Activated T-cell treated with anti-CD3 and anti-CD28 coated beads, Interleukin-2, amount 50 U/mL, for 72 hours (primary cell): ENCODE measurements around the gene TEDC1. TPM values are rescaled to one million over a fixed set of nuclear protein-coding genes. Genes with fewer than 3 reads are reported as not detected.

Experiments
- ATAC-seq, 2 donors: fragments of 150-1000 bp; cut with Tn5 transposase; replicated peaks in 1 of 2; 2 replicates each; pipeline ENCODE4 v1.10.0; 2021; ENCODE audit warnings: moderate library complexity in 2 of 2, mild to moderate bottlenecking in 1 of 2
- DNase-seq, 2 donors: peaks; one replicate each; pipeline ENCODE4 v3.0.0; 2021 to 2022; ENCODE audit warnings: mixed read lengths in 1 of 2
- H3K27ac Mint-ChIP-seq: one replicate; pipeline ENCODE4 v1.8.0; 2022; ENCODE audit warnings: mild to moderate bottlenecking, moderate library complexity, mixed read lengths
- H3K27me3 Mint-ChIP-seq: one replicate; pipeline ENCODE4 v1.8.0; 2022; ENCODE audit warnings: low read depth, mixed read lengths
- H3K36me3 Mint-ChIP-seq, 2 donors: one replicate each; pipeline ENCODE4 v1.8.0; 2022; ENCODE audit warnings: mixed read lengths in 2 of 2, mild to moderate bottlenecking in 1 of 2; ENCODE audit not compliant: insufficient read depth in 2 of 2
- H3K4me1 Mint-ChIP-seq: one replicate; pipeline ENCODE4 v1.8.0; 2022; ENCODE audit warnings: low read depth, mixed read lengths
- H3K4me3 Mint-ChIP-seq, 2 donors: one replicate each; pipeline ENCODE4 v1.8.0; 2022; ENCODE audit warnings: mild to moderate bottlenecking in 2 of 2, mixed read lengths in 2 of 2, moderate library complexity in 2 of 2
- H3K9me3 Mint-ChIP-seq, 2 donors: one replicate each; pipeline ENCODE4 v1.8.0; 2022; ENCODE audit warnings: mixed read lengths in 2 of 2
- total RNA-seq, 2 donors: library from RNA; stranded (reverse); gene quantifications; one replicate each; pipeline ENCODE4 v1.2.3, GENCODE V29; 2022

Gene TEDC1
- total RNA-seq, 2 donors from 2014 or later = 33.0 to 36.9 TPM

DNA sequence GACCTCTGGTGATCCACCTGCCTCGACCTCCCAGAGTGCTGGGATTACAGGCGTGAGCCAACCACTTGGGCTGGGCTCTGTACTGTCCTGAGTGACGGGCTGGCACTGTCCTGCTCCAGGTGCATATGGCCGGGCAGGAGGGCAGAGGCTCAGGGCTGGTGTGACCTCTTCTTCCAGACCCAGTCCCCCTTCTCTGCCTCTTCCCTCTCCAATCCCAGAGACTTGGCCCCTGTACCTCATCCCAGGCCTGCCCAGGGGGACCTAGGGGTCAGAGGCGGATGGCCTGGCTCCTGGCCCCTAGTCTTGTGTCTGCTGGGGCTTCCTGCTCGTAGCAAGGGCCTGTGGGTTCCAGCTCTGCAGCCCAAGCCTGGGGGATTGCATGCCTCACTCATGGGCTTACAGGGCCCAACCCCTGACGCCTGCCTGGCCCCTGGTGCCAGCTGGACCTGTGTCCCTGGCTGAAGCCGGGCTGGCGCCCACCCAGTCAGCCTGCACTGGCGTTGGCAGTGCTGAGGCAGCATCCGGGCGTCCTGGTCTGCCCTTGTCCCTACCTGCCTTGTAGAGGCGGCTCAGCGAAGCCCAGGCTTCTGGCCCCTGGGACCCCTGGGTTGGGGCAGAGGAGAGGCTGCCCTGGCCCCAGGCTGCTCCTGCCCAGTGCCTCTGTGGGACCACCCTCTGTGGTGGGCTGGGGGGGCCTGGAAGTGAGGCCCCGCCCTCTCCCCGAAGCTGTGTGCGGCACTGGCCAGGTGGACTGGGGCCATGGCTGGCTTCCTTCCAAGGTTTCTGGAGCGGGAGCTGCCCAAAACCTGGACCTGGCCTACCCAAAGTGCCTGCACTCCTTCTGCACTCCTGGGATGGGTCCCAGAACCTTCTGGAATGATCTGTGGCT, 4.3 kb downstream of the TEDC1 start:
- Mint-ChIP-seq H3K27me3 (no peaks in the 10 kb centered on the region), H3K36me3 (peaks cover 0 to 5% of the 10 kb centered on the region in 2 donors), H3K4me1 (peaks cover 7% of the 10 kb centered on the region), H3K9me3 (no peaks in the 10 kb centered on the region), H3K4me3 (no peak overlapping the region), H3K27ac (no peak overlapping the region)
- DNase-seq = peak in 1 of 2 donors; percentile 4
- ATAC-seq = no peak

DNA sequence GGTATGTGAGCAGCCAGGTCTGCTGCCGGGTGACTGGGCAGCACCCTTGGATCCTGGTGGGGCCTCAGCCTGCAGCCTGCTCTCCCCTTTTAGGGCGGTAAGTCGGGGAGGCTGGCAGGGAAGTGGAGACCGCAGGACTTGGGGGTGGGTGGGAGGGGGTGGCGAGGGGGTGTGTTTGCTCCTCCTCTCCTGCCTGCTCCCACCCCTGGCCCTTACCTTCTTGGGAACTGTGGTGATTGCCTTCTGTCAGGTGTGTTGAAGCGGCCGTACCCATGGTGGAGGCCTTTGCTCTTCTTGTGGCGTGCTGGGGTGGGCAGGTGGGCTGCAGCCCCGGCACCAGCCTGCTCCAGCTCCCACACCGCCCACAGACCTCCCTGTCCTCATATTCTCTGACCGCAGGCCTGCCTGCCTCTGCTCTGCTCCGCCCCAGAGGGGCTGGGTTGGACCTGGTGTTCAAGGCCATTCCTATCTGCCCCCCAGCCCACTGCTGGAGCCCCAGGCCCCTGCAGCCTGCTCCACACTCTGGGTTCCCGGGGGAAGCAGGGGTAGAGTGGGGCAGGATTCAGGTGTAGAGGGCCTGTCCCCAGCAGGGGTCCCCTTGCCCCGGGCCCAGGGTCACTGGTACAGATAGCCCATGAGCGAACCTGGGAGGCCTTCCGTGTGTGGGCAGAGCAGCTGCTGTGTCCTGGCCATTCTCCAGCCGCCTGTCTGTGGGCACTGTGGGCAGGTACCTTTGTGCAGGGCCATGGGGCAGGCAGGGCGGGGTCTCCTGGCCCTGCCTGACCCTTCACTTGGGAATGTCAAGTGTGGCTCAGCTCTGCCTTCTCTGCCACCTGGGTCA, 5.2 kb downstream of the TEDC1 start:
- Mint-ChIP-seq H3K27ac (no peak overlapping the region), H3K4me3 (no peak overlapping the region), H3K27me3 (no peaks in the 10 kb centered on the region), H3K4me1 (peaks cover 7% of the 10 kb centered on the region), H3K36me3 (peaks cover 0 to 5% of the 10 kb centered on the region in 2 donors), H3K9me3 (no peaks in the 10 kb centered on the region)
- no peak for DNase-seq
- no peak for ATAC-seq

DNA sequence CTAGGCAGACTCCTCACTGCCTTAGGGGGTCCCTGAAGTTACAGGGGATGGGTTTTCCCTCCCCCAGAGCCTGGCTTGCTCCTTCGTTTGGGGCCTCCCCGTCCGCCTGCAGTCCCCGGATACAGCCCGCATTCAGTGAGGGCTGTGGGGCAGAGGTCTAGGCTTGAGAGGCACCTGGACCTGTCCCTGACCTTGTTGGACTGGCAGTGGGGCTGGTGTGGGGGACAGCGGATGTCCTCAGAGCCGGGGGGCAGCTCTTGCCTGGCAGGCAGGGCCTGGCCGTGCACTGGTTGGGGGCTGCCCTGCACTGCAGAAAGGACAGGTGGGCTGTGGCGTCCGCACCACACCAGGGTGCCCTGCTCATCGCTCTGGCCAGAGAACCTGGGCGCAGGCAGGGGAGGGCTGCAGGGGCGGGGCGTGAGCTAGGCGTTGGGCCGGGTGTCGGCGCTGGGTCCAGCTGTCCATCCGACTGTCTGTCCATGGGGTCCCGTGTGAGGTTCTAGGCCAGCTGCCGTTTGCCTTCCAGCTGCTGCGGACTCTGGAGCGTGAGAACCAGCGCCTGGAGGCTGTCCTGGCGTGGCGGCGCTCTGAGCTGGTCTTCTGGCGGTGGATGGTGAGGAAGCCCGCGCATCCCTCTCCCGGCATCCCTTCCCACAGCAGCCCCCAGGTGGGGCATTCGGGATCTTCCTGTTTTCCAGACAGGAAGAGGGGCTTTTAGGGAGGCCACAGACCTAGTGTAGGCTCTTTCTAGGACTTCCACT, 6.0 kb downstream of the TEDC1 start:
- peaks cover 2% of the 10 kb centered on the region for H3K4me1 Mint-ChIP-seq
- no peaks in the 10 kb centered on the region for H3K9me3 Mint-ChIP-seq
- H3K27me3 Mint-ChIP-seq = no peaks in the 10 kb centered on the region
- no peak for ATAC-seq
- no peak overlapping the region for H3K4me3 Mint-ChIP-seq
- H3K27ac Mint-ChIP-seq = no peak overlapping the region
- no peak for DNase-seq
- H3K36me3 Mint-ChIP-seq = peaks cover 0 to 4% of the 10 kb centered on the region in 2 donors

DNA sequence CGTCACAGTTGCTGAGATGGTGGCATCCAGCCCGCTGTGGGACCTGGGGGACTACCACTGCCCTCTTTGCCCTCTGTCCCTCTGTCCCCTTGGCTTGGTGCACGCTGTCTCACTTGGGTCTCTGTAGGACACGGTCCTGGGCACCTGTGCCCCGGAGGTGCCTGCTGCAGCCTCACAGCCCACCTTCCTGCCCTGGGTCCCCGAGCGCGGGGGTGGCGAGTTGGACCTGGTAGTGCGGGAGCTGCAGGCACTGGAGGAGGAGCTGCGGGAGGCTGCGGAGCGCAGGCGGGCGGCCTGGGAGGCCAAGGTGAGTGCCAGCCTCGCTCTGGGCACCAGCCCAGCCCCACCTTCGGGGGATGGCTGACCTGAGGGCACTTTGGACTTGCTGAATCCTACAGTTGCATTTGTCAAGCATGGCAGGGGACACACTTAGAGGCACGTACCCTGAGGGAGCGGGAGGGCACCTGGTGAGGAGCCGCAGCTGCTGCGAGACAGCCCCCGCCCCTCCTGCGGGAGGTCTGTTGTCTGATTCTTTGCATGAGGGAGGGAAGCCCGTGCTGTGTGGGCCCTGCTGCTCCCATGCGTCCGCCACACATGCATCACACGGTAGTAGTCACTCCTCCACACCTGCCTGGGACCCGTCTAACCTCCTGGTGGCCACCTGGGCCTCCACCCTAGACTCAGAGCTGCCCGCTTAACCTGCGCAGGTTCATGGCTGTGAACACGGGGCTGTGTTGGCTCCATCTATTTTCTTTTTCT, 6.8 kb downstream of the TEDC1 start:
- no peak overlapping the region for H3K4me3 Mint-ChIP-seq
- no peak overlapping the region for H3K27ac Mint-ChIP-seq
- peaks cover 0 to 4% of the 10 kb centered on the region in 2 donors for H3K36me3 Mint-ChIP-seq
- ATAC-seq = no peak
- H3K27me3 Mint-ChIP-seq = no peaks in the 10 kb centered on the region
- no peak for DNase-seq
- no peaks in the 10 kb centered on the region for H3K4me1 Mint-ChIP-seq
- H3K9me3 Mint-ChIP-seq = no peaks in the 10 kb centered on the region

DNA sequence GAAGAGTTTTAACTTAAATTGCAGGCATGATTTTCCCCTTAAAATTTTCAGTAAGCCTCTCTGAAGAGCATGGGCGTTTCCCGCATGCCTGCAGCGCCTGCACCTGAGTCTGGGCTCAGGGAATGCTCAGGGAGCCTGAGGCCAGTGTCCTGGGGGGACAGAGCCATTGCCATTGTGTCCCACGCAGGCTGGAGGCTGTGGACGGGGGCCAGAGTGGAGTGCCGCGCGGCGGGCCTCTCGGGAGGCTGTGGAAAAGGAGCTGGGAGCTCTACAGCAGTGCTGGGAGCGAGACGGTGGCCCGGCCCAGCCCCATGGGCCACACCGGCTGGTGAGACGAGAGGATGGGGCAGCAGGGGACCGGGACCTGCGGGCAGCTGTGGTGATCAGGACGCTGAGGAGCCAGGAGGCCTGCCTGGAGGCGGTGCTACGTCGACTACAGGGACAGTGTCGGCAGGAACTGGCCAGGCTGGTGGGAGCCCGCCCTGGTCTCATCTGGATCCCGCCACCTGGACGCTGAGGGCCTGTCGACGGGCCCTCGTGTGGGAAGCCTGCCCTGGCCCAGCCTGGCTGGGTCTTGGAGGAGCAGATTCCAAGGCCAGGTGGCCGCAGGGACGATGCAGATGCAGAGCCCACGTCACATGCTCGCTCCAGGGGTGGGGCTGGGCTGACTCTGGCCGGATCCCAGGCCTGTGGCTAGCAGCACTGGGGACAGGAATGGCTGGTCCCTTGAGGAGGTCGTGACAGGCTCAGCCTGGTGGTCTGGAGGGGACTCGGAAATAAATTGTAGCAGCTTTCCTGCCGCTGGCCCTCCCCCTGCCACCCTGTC, 7.6 kb downstream of the TEDC1 start:
- no peak overlapping the region for H3K4me3 Mint-ChIP-seq
- no peaks in the 10 kb centered on the region for H3K27me3 Mint-ChIP-seq
- H3K27ac Mint-ChIP-seq = no peak overlapping the region
- DNase-seq = no peak
- ATAC-seq = no peak
- no peaks in the 10 kb centered on the region for H3K9me3 Mint-ChIP-seq
- H3K36me3 Mint-ChIP-seq = peaks cover 0 to 4% of the 10 kb centered on the region in 2 donors
- no peaks in the 10 kb centered on the region for H3K4me1 Mint-ChIP-seq

DNA sequence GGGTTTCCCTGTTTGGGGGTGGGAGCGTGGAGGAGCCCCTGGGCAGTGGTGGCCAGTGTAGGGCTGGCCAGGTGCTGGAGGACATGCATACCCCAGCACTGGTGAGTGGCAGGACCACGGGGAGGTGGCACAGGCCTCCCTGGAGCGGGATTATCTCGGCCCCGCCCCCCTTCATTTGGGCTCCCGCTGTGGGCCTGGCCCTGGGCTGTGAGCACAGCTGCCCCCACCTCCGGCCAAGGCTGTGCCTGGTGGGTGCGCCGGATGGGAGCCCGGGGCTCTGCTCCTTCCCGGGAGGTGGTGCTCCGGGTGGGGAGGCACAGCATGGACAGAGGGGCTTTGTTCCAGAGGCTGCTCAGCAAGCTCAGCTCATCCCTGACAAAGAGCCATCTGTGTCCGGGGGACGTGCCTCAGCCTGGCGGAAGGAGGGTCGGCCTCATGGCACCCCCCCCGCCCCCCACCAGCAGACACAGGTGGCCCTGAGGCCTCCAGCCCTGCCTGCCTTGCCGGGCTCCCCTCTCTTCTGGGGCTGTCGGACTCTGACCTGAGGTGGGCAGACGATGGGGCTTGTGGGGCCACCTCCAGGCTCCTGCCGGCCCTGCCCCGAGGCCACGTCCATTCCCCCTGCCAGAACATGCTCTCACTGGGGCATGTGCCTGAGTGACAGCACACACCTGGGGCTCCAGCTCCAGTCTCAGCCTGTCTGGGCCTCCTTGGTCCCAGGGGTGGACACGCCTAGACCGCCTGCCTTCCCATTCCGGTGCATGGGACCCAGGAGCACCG, 8.4 kb downstream of the TEDC1 start:
- no peaks in the 10 kb centered on the region for H3K9me3 Mint-ChIP-seq
- no peak overlapping the region for H3K27ac Mint-ChIP-seq
- ATAC-seq (no peak), DNase-seq (no peak)
- H3K4me1 Mint-ChIP-seq = no peaks in the 10 kb centered on the region
- no peaks in the 10 kb centered on the region for H3K27me3 Mint-ChIP-seq
- H3K4me3 Mint-ChIP-seq = no peak overlapping the region
- peaks cover 0 to 4% of the 10 kb centered on the region in 2 donors for H3K36me3 Mint-ChIP-seq

DNA sequence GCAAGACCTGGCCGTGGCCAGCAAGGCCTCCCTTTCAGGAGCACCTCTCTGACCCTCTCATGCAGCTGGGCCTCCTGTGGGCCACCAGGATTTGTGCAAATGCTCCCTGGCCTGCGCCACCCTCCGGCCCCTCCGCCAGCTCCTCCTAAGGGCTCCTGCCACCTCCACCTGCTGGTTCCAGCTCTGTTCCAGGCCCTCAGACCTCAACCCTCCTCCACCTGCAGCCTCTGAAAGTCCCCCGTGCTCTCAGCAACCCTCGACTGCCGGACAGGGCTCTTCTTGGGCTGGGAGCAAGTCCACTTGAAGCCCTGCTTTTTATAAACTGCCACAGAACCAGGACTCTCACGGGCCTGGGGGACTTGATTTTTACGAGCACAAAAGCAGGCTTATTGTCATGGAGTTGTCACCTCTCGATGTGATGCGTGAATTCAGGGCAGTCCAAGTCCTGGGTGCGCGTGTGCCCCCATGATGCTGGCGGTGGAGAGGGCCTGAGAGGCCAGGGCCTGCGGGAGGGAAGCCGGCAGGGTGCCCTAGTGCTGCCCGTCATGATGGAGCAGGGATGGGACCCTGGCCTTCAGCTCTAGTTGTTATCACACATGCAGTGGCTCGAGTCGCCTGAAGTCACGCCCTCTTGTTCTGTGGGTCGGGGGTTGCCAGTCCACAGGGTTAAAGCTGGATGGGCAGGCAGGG, 9.1 kb downstream of the TEDC1 start:
- H3K9me3 Mint-ChIP-seq = no peaks in the 10 kb centered on the region
- no peak for ATAC-seq
- no peaks in the 10 kb centered on the region for H3K4me1 Mint-ChIP-seq
- DNase-seq = no peak
- no peak overlapping the region for H3K27ac Mint-ChIP-seq
- H3K4me3 Mint-ChIP-seq = no peak overlapping the region
- peaks cover 0 to 4% of the 10 kb centered on the region in 2 donors for H3K36me3 Mint-ChIP-seq
- no peaks in the 10 kb centered on the region for H3K27me3 Mint-ChIP-seq

DNA sequence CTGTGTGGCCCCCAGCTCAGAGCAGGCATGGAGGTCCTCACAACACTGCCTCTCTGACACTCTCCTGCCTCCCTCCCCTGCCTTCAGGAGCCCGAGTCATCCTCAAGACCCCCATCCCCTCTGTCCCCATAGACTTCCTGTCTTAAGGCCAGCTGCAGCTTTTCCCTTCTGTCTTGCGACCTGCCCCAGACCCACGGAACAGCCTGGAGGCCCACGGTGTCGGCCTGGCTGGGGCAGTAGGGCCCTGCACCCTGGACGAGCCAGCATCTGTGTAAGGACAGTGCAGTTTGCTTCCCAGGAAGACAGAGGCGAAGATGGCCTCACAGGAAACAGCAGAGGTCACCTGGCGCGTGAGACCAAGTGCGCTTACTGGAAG, 9.7 kb downstream of the TEDC1 start:
- H3K9me3 Mint-ChIP-seq = no peaks in the 10 kb centered on the region
- no peak overlapping the region for H3K4me3 Mint-ChIP-seq
- H3K27me3 Mint-ChIP-seq = no peaks in the 10 kb centered on the region
- no peak for DNase-seq
- H3K36me3 Mint-ChIP-seq = peaks cover 0 to 4% of the 10 kb centered on the region in 2 donors
- no peak overlapping the region for H3K27ac Mint-ChIP-seq
- no peak for ATAC-seq
- H3K4me1 Mint-ChIP-seq = no peaks in the 10 kb centered on the region

DNA sequence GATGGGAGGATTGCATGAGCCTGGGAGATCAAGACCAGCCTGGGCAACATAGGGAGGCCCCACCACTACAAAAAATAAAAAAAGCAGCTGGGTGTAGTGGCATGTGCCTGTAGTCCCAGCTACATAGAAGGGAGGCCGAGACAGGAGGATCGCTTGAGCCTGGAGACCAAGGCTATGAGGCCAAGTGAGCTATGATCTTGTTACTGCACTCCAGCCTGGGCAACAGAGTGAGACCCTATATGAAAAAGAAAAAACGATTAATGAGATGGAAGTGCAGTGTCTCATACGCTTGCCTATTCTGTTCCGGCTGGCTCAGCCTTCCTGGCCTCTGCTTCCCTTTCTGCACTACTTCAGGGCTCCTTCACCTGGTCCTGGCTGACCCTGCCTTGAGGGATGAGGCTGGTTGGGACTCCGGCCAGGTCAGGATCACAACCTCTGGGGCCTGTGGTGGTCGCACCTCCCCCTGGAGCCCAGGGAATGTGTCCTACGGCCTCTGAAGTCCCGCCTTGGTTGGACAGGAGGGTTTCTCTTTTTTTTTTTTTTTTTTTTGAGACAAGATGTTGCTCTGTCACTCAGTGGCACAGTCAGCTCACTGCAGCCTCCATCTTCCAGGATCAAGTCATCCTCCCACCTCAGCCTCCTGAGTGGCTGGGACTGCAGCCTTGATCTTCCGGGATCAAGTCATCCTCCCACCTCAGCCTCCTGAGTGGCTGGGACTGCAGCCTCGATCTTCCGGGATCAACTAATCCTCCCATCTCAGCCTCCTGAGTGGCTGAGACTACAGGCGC, 10.7 kb downstream of the TEDC1 start:
- Mint-ChIP-seq H3K4me1 (no peaks in the 10 kb centered on the region), H3K9me3 (no peaks in the 10 kb centered on the region), H3K27ac (no peak overlapping the region), H3K27me3 (no peaks in the 10 kb centered on the region), H3K36me3 (peaks cover 0 to 4% of the 10 kb centered on the region in 2 donors), H3K4me3 (no peak overlapping the region)
- ATAC-seq (no peak), DNase-seq (no peak)

DNA sequence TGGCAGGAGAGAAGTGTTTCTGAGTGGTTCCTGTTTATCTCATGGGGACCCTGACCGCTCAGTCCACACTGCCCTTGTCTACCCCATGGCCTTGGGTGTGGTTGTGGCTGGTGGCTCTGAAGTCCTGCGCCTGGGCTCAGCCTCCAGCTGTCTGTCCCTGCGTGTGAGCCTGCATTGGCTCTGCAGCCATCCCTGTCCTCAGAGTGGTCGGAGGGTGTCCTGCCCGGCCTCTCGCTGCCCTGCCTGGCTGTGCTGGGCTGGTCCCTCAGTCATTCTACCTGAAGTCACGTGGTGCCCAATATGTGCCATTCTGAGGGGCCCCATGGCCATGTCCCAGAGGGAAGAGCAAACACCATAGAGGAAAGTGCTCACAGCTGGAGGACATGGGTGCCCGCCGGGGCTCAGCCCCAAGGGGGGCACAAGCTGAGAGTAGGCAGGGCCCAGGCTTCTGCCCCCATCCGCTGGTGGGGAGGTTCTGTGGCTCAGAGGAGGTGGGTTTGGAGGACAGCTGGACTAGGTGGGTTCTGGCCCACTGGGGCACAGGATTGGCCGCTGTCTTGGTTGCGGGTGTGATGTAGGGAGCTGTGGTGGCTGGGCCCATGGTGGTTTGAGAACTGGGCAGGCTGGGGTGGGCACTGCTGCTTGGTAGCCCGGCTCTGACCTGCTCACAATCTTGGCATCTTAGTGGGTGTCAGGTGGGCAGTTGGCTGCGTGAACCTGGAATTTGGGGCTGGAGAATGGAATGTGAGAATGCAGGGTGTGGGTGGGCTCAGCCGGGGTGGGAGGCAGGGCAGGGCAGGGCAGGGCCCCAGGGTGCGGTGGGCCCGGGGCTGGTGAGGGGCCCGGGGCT, 11.6 kb downstream of the TEDC1 start:
- ATAC-seq (no peak), DNase-seq (no peak)
- Mint-ChIP-seq H3K9me3 (no peaks in the 10 kb centered on the region), H3K27me3 (peaks cover 8% of the 10 kb centered on the region), H3K4me1 (peaks cover 1% of the 10 kb centered on the region), H3K27ac (no peak overlapping the region), H3K4me3 (no peak overlapping the region), H3K36me3 (peaks cover 0 to 4% of the 10 kb centered on the region in 2 donors)
